Measurements from ENCODE around the gene C20orf141. TPM values are rescaled to one million over a fixed set of nuclear protein-coding genes. Genes with fewer than 3 reads are reported as not detected.

Gene C20orf141
- total and polyA plus RNA-seq, 4 donors: not detected

DNA sequence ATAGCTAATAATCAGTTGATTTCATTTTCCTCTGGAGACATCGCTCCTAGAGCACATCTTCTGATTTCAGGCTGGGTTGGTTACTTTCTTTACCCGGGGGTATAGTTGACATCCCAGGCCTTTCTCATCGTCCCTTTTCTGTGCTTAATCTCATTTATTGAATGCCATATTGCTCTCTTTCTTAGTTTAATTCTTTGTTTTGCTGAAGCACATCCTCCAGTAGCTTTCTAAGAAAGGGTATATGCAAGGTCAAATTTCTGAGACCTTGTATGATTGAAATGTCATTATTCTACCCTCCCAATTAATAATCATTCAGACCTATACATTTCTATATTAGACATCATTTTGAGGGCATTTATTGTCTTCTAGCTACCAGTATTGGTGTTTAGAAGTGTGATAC, 2.6 kb upstream of the C20orf141 start:
- Histone ChIP-seq H3K9me3 (ENCODE audit: control insufficient read depth in 4 of 4, low read length in 3 of 4) (peaks cover 0 to 1% (median 0%) of the 10 kb centered on the region in 4 donors), H3K36me3 (ENCODE audit: control insufficient read depth in 4 of 4, insufficient read depth in 3 of 4, low read depth in 1 of 4, low read length in 3 of 4) (no peaks in the 10 kb centered on the region), H3K4me1 (ENCODE audit: control insufficient read depth in 4 of 4, insufficient read depth in 4 of 4, low read length in 3 of 4) (no peaks in the 10 kb centered on the region), H3K4me3 (ENCODE audit: low read depth in 1 of 3, low read length in 3 of 3) (no peak overlapping the region), H3K27me3 (ENCODE audit: control insufficient read depth in 4 of 4, insufficient read depth in 4 of 4, low read length in 3 of 4) (peaks cover 0 to 3% (median under 1%) of the 10 kb centered on the region in 4 donors), H3K9ac (ENCODE audit: low read depth in 1 of 2, low read length in 2 of 2) (no peak overlapping the region), H3K27ac (ENCODE audit: low read depth in 1 of 2, low read length in 2 of 2) (no peak overlapping the region)
- no peak for DNase-seq (ENCODE audit: low spot score)
- TF ChIP-seq HNF4G (IDR thresholded peaks at IDR 0.05): no peak
- no peak for TF ChIP-seq RXRA (IDR thresholded peaks at IDR 0.05)
- TF ChIP-seq, protein P1, sequence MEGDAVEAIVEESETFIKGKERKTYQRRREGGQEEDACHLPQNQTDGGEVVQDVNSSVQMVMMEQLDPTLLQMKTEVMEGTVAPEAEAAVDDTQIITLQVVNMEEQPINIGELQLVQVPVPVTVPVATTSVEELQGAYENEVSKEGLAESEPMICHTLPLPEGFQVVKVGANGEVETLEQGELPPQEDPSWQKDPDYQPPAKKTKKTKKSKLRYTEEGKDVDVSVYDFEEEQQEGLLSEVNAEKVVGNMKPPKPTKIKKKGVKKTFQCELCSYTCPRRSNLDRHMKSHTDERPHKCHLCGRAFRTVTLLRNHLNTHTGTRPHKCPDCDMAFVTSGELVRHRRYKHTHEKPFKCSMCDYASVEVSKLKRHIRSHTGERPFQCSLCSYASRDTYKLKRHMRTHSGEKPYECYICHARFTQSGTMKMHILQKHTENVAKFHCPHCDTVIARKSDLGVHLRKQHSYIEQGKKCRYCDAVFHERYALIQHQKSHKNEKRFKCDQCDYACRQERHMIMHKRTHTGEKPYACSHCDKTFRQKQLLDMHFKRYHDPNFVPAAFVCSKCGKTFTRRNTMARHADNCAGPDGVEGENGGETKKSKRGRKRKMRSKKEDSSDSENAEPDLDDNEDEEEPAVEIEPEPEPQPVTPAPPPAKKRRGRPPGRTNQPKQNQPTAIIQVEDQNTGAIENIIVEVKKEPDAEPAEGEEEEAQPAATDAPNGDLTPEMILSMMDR (IDR thresholded peaks at IDR 0.05; ENCODE audit: low read depth, low read length, missing input control): no peak
- no peak for TF ChIP-seq YY1 (IDR thresholded peaks at IDR 0.05)
- no peak for TF ChIP-seq FOXA2 (IDR thresholded peaks at IDR 0.05)
- TF ChIP-seq, protein P2, sequence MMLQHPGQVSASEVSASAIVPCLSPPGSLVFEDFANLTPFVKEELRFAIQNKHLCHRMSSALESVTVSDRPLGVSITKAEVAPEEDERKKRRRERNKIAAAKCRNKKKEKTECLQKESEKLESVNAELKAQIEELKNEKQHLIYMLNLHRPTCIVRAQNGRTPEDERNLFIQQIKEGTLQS (IDR thresholded peaks at IDR 0.05): no peak
- TF ChIP-seq, protein P3, sequence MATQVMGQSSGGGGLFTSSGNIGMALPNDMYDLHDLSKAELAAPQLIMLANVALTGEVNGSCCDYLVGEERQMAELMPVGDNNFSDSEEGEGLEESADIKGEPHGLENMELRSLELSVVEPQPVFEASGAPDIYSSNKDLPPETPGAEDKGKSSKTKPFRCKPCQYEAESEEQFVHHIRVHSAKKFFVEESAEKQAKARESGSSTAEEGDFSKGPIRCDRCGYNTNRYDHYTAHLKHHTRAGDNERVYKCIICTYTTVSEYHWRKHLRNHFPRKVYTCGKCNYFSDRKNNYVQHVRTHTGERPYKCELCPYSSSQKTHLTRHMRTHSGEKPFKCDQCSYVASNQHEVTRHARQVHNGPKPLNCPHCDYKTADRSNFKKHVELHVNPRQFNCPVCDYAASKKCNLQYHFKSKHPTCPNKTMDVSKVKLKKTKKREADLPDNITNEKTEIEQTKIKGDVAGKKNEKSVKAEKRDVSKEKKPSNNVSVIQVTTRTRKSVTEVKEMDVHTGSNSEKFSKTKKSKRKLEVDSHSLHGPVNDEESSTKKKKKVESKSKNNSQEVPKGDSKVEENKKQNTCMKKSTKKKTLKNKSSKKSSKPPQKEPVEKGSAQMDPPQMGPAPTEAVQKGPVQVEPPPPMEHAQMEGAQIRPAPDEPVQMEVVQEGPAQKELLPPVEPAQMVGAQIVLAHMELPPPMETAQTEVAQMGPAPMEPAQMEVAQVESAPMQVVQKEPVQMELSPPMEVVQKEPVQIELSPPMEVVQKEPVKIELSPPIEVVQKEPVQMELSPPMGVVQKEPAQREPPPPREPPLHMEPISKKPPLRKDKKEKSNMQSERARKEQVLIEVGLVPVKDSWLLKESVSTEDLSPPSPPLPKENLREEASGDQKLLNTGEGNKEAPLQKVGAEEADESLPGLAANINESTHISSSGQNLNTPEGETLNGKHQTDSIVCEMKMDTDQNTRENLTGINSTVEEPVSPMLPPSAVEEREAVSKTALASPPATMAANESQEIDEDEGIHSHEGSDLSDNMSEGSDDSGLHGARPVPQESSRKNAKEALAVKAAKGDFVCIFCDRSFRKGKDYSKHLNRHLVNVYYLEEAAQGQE (IDR thresholded peaks at IDR 0.05): no peak
- no peak for TF ChIP-seq GABPA (IDR thresholded peaks at IDR 0.05 in 1 of 2, conservative IDR thresholded peaks at IDR 0.05 in 1 of 2)
- TF ChIP-seq HNF4A (conservative IDR thresholded peaks at IDR 0.05): no peak
- TF ChIP-seq JUND (IDR thresholded peaks at IDR 0.05): no peak
- TF ChIP-seq, protein P4, sequence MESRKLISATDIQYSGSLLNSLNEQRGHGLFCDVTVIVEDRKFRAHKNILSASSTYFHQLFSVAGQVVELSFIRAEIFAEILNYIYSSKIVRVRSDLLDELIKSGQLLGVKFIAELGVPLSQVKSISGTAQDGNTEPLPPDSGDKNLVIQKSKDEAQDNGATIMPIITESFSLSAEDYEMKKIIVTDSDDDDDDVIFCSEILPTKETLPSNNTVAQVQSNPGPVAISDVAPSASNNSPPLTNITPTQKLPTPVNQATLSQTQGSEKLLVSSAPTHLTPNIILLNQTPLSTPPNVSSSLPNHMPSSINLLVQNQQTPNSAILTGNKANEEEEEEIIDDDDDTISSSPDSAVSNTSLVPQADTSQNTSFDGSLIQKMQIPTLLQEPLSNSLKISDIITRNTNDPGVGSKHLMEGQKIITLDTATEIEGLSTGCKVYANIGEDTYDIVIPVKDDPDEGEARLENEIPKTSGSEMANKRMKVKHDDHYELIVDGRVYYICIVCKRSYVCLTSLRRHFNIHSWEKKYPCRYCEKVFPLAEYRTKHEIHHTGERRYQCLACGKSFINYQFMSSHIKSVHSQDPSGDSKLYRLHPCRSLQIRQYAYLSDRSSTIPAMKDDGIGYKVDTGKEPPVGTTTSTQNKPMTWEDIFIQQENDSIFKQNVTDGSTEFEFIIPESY (IDR thresholded peaks at IDR 0.05): no peak
- TF ChIP-seq EGR1 (IDR thresholded peaks at IDR 0.05; ENCODE audit: low read depth in 2 of 2): no peak
- TF ChIP-seq TAF1 (conservative IDR thresholded peaks at IDR 0.05): no peak
- no peak for TF ChIP-seq FOXA1 (IDR thresholded peaks at IDR 0.05)
- TF ChIP-seq SP1 (IDR thresholded peaks at IDR 0.05): no peak
- no peak for TF ChIP-seq RAD21 (IDR thresholded peaks at IDR 0.05)
- no peak for TF ChIP-seq NR2F2 (IDR thresholded peaks at IDR 0.05)
- WGBS: 69% methylated on average over 3 of the region's 3 CpGs

DNA sequence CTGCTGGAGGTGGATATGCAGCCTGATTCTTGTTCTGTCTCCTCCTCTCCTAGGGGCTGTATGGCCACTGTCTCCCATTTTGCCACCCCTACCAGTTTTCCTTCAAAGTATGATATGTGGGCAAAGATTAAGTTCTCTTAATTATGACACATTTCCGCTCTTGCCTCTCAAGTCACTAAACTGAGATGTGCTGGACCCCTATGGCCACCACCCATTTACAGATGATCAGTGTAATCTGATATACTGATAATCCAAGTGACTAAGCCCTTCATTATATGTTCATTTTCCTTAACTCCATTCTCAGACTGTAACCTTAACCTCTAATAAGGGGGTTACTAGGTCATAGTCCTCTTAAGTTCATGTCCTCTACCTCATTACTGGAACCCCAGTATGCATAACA, 711 bp upstream of the C20orf141 start:
- TF ChIP-seq HNF4A (conservative IDR thresholded peaks at IDR 0.05) (no peak), JUND (IDR thresholded peaks at IDR 0.05) (no peak), RXRA (IDR thresholded peaks at IDR 0.05) (no peak), GABPA (IDR thresholded peaks at IDR 0.05 in 1 of 2, conservative IDR thresholded peaks at IDR 0.05 in 1 of 2) (no peak), YY1 (IDR thresholded peaks at IDR 0.05) (no peak), SP1 (IDR thresholded peaks at IDR 0.05) (no peak), FOXA1 (IDR thresholded peaks at IDR 0.05) (no peak), RAD21 (IDR thresholded peaks at IDR 0.05) (no peak)
- TF ChIP-seq, protein P2 (IDR thresholded peaks at IDR 0.05): no peak
- TF ChIP-seq, protein P5, sequence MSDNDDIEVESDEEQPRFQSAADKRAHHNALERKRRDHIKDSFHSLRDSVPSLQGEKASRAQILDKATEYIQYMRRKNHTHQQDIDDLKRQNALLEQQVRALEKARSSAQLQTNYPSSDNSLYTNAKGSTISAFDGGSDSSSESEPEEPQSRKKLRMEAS (IDR thresholded peaks at IDR 0.05): no peak
- 96% methylated on average over 1 of the region's 1 CpG for WGBS
- H3K36me3 ChIP-seq (ENCODE audit: control insufficient read depth in 4 of 4, insufficient read depth in 3 of 4, low read depth in 1 of 4, low read length in 3 of 4): no peaks in the 10 kb centered on the region
- no peaks in the 10 kb centered on the region for H3K4me1 ChIP-seq (ENCODE audit: control insufficient read depth in 4 of 4, insufficient read depth in 4 of 4, low read length in 3 of 4)
- H3K27ac ChIP-seq (ENCODE audit: low read depth in 1 of 2, low read length in 2 of 2): no peak overlapping the region
- H3K4me3 ChIP-seq (ENCODE audit: low read depth in 1 of 3, low read length in 3 of 3): no peak overlapping the region
- peaks cover 0 to 1% (median 0%) of the 10 kb centered on the region in 4 donors for H3K9me3 ChIP-seq (ENCODE audit: control insufficient read depth in 4 of 4, low read length in 3 of 4)
- DNase-seq (ENCODE audit: low spot score): no peak
- no peak overlapping the region for H3K9ac ChIP-seq (ENCODE audit: low read depth in 1 of 2, low read length in 2 of 2)
- H3K27me3 ChIP-seq (ENCODE audit: control insufficient read depth in 4 of 4, insufficient read depth in 4 of 4, low read length in 3 of 4): no peaks in the 10 kb centered on the region
